ENCODE results near the gene SLC5A10.

DNA sequence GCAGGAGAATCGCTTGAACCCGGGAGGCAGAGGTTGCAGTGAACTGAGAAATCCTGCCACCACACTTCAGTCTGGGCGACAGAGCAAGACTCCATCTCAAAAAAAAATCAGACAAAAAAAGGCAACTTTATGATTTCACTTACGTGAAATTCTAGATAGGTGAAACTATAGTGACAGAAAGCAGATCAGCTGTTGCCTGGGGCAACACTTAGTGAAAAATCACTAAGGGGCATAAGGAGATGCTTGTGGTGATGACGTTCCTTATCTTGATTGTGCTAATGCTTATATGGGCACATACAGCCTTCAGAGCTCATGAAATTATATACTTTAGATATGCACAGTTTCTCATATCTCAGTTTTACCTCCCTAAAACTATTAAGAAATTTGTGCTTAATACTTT lies 41.6 kb upstream of the SLC5A10 start:
- TF ChIP-seq CTCF (IDR thresholded peaks at IDR 0.05) (no peak), POLR2A (IDR thresholded peaks at IDR 0.05) (no peak)

Measured in Peyer's patch (tissue), 4 donors.